ENCODE results near the gene GNAL. TPM values are rescaled to one million over a fixed set of nuclear protein-coding genes. Genes with fewer than 3 reads are reported as not detected.
A peak's percentile ranks its signal among the peaks of the same experiment; 100 is the strongest.

Gene GNAL
- total RNA-seq, 2 experiments from 2014 or later, result 0.60 TPM; not detected in 1

GRCh38 chr18:11750171-11750570 lies 61.1 kb downstream of the GNAL start:
- Mint-ChIP-seq H3K4me3 (no peak overlapping the region), H3K9me3 (no peaks in the 10 kb centered on the region), H3K36me3 (no peaks in the 10 kb centered on the region), H3K27ac (no peak overlapping the region), H3K27me3 (peaks cover 54% of the 10 kb centered on the region), H3K4me1 (peaks cover 8% of the 10 kb centered on the region)
- ATAC-seq (ENCODE audit: low read depth) (no peak), DNase-seq (no peak)
- POLR2A ChIA-PET, result no interaction called here

DNA sequence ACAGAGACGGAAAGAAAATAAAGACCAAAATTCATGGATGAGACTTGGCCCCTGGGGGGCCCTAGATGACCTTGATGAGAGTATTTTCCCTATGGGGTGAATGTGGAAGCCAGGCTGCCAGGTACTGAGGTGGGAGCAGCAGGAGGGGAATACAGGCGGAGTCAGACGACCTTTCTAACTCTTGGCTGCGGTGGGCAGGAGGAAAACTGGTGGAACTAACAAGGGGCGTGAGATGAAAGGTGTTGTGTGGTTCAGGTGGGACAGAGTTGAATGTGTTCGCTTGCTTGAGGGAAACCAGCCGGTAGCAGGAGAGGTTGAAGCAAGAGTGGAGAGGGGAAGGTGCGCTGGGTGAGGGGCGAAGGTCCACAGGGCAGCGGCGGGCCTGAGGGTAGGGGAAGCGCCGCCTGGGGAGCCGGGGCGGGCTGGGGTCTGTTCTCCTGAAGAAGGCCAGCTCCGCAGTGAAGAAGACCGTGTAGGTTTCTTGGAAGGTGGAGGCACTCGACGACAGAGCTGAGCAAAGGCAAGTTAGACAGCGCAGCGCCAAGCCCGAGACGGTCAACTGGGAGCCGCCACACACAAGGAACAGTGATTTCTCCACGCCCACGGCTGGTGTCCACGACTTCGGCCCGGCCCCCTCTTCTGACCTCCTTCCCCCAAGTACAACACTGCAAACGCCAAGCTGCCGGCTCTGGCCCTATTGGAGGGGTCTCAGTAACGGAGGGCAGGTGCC lies 61.7 kb downstream of the GNAL start:
- H3K27ac Mint-ChIP-seq, result no peak overlapping the region
- peaks cover 8% of the 10 kb centered on the region for H3K4me1 Mint-ChIP-seq
- ATAC-seq (ENCODE audit: low read depth) (no peak), DNase-seq (no peak)
- POLR2A ChIA-PET, result no interaction called here
- no peaks in the 10 kb centered on the region for H3K36me3 Mint-ChIP-seq
- peaks cover 59% of the 10 kb centered on the region for H3K27me3 Mint-ChIP-seq
- H3K4me3 Mint-ChIP-seq, result no peak overlapping the region
- H3K9me3 Mint-ChIP-seq, result no peaks in the 10 kb centered on the region

- no peak for ATAC-seq (ENCODE audit: low read depth)
- POLR2A ChIA-PET, result no interaction called here
- H3K36me3 Mint-ChIP-seq, result no peaks in the 10 kb centered on the region
- H3K27ac Mint-ChIP-seq, result no peak overlapping the region
- DNase-seq, result no peak
- peaks cover 8% of the 10 kb centered on the region for H3K4me1 Mint-ChIP-seq
- H3K4me3 Mint-ChIP-seq, result no peak overlapping the region
- no peaks in the 10 kb centered on the region for H3K9me3 Mint-ChIP-seq
- H3K27me3 Mint-ChIP-seq, result peaks cover 55% of the 10 kb centered on the region
Measured at GRCh38 chr18:11751341-11752115, 62.5 kb downstream of the GNAL start.

DNA sequence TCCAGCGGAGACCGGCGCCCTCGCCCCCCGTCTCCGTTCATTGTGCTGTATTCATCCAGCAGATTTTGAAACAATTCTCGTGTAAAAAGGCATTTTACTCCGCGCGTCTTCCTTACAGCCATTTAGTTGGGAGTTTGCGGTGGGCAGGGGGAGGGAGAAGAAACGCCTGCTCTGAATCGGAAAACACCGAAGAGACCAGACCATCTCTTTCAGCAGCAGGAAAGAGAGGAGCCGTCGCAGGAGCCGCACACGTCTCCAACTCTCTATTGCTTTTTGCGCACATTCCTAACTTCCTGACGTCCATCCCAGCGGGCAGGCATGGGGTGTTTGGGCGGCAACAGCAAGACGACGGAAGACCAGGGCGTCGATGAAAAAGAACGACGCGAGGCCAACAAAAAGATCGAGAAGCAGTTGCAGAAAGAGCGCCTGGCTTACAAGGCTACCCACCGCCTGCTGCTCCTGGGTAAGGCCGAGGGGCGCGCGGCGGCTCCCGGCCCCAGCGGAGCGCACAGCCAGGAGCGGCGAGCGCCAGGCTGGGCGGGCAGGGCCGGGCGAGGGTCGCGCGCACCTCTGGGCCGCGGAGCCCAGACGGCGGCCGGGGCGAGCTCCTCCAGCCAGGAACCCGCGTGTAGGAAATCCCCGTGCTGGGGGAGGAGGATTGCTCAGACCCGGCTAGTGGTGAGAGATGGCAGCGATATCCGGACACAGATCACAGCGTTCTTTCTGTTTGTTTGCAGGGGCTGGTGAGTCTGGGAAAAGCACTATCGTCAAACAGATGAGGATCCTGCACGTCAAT lies 63.2 kb downstream of the GNAL start:
- Mint-ChIP-seq H3K27me3 (peaks cover 50% of the 10 kb centered on the region), H3K27ac (no peak overlapping the region), H3K4me1 (peaks cover 8% of the 10 kb centered on the region), H3K4me3 (peak overlapping the region; percentile 64), H3K9me3 (no peaks in the 10 kb centered on the region), H3K36me3 (no peaks in the 10 kb centered on the region)
- POLR2A ChIA-PET, result no interaction called here
- ATAC-seq (ENCODE audit: low read depth) (peak; percentile 50), DNase-seq (no peak)

GRCh38 chr18:11754979-11755378 lies 65.9 kb downstream of the GNAL start:
- no peak overlapping the region for H3K27ac Mint-ChIP-seq
- peaks cover 8% of the 10 kb centered on the region for H3K4me1 Mint-ChIP-seq
- H3K36me3 Mint-ChIP-seq, result no peaks in the 10 kb centered on the region
- POLR2A ChIA-PET, result no interaction called here
- H3K27me3 Mint-ChIP-seq, result peaks cover 46% of the 10 kb centered on the region
- no peak for ATAC-seq (ENCODE audit: low read depth)
- H3K9me3 Mint-ChIP-seq, result no peaks in the 10 kb centered on the region
- no peak overlapping the region for H3K4me3 Mint-ChIP-seq
- no peak for DNase-seq

DNA sequence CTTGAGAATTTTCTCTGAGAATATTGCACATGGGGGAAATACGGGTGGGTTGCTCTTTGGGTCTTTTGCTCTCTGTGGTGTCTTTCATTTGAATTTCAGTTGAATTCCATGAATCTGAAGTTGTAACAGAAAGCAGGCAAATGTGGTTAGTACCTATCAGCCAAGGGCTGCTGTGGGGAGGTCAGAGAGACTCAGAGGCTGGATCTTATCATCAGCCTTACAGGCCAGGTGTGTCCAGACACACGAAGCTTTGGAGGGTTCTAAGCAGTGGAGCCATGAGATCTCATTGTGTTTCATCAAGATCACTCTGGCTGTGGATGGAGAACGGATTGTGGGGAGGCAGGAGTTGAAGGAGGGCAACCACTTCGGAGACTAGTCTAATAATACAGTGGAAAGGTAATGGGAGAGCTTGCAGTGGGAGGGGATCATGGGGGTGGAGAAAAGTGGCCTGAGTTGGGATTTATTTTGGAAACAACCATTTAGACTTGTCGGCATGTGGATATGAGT lies 68.1 kb downstream of the GNAL start:
- Mint-ChIP-seq H3K4me3 (no peak overlapping the region), H3K9me3 (no peaks in the 10 kb centered on the region), H3K36me3 (no peaks in the 10 kb centered on the region), H3K27me3 (peaks cover 31% of the 10 kb centered on the region), H3K4me1 (peaks cover 5% of the 10 kb centered on the region), H3K27ac (no peak overlapping the region)
- POLR2A ChIA-PET, result no interaction called here
- no peak for ATAC-seq (ENCODE audit: low read depth)
- DNase-seq, result no peak

GRCh38 chr18:11759456-11759855 lies 70.4 kb downstream of the GNAL start:
- Mint-ChIP-seq H3K4me1 (peaks cover 1% of the 10 kb centered on the region), H3K36me3 (no peaks in the 10 kb centered on the region), H3K4me3 (no peak overlapping the region), H3K27me3 (peaks cover 12% of the 10 kb centered on the region), H3K27ac (no peak overlapping the region), H3K9me3 (no peaks in the 10 kb centered on the region)
- POLR2A ChIA-PET, result no interaction called here
- ATAC-seq (ENCODE audit: low read depth) (no peak), DNase-seq (no peak)

DNA sequence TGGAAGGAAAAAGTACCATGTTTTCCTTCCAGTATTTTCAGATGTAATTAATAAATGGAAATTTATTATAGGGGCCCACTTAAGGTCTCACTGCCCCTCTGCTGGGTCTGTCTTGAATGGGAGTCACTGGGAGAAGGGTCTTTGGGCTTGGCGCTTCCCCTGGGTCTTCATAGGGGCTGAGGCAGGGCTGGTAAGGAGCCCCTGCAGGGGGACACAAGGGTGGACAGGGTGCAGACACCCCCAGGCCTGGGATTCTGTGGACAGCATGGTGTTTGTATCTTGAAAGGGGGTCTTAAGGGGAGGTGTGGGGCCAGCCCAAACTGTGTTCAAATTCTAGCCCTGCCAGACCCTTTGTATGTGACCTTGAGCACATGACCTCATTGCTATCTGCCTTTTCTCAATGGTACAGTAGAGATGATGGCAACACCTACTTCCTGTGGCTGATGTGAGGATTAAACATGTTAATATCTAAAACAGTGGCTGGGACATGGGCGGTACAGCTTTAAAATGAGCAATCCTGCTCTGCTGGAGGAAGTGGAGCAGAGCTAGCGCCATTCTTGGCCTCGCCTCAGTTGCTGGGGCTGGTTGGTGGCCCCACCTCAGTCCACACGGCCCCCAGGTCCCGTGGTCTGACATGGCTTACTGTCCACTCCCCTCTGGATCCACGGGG lies 71.6 kb downstream of the GNAL start:
- Mint-ChIP-seq H3K4me3 (no peak overlapping the region), H3K27ac (no peak overlapping the region), H3K4me1 (no peaks in the 10 kb centered on the region), H3K27me3 (peaks cover 3% of the 10 kb centered on the region), H3K9me3 (no peaks in the 10 kb centered on the region), H3K36me3 (no peaks in the 10 kb centered on the region)
- no peak for ATAC-seq (ENCODE audit: low read depth)
- POLR2A ChIA-PET, result no interaction called here
- DNase-seq, result no peak

GRCh38 chr18:11761553-11761952 lies 72.5 kb downstream of the GNAL start:
- no peaks in the 10 kb centered on the region for H3K4me1 Mint-ChIP-seq
- H3K36me3 Mint-ChIP-seq, result no peaks in the 10 kb centered on the region
- no peaks in the 10 kb centered on the region for H3K9me3 Mint-ChIP-seq
- ATAC-seq (ENCODE audit: low read depth), result no peak
- H3K27ac Mint-ChIP-seq, result no peak overlapping the region
- H3K4me3 Mint-ChIP-seq, result no peak overlapping the region
- POLR2A ChIA-PET, result no interaction called here
- no peak for DNase-seq
- peaks cover 5% of the 10 kb centered on the region for H3K27me3 Mint-ChIP-seq

DNA sequence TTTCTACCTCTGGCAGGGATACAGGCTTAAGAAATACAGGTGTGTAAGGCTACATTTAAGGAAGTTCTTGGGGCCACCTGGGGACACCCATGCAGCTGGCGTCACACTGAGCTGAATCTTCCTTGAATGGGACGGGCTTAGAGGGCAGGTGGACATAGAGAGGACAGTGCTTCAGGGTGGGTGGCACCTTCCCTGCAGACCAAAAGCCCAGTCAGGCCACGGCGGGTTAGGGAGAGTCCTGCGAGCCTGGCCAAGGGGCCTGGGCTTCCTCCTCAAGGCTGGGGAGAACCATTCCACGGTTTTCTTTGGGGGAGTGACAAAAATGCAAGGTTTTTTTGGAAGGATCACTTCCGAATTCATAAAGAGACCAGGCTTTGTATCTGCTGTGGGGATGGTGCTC lies 73.4 kb downstream of the GNAL start:
- Mint-ChIP-seq H3K27me3 (peaks cover 5% of the 10 kb centered on the region), H3K9me3 (no peaks in the 10 kb centered on the region), H3K4me3 (no peak overlapping the region), H3K4me1 (no peaks in the 10 kb centered on the region), H3K27ac (no peak overlapping the region), H3K36me3 (no peaks in the 10 kb centered on the region)
- POLR2A ChIA-PET, result no interaction called here
- DNase-seq (no peak), ATAC-seq (ENCODE audit: low read depth) (no peak)

- DNase-seq, result no peak
- no peaks in the 10 kb centered on the region for H3K36me3 Mint-ChIP-seq
- H3K4me3 Mint-ChIP-seq, result no peak overlapping the region
- H3K4me1 Mint-ChIP-seq, result no peaks in the 10 kb centered on the region
- peaks cover 4% of the 10 kb centered on the region for H3K27me3 Mint-ChIP-seq
- POLR2A ChIA-PET, result no interaction called here
- ATAC-seq (ENCODE audit: low read depth), result no peak
- H3K9me3 Mint-ChIP-seq, result no peaks in the 10 kb centered on the region
- H3K27ac Mint-ChIP-seq, result no peak overlapping the region
Measured at GRCh38 chr18:11767329-11767728, 78.3 kb downstream of the GNAL start.

- Mint-ChIP-seq H3K27ac (no peak overlapping the region), H3K27me3 (peaks cover 4% of the 10 kb centered on the region), H3K4me1 (no peaks in the 10 kb centered on the region), H3K36me3 (no peaks in the 10 kb centered on the region), H3K4me3 (no peak overlapping the region), H3K9me3 (no peaks in the 10 kb centered on the region)
- no peak for ATAC-seq (ENCODE audit: low read depth)
- no peak for DNase-seq
- POLR2A ChIA-PET, result no interaction called here
Measured at GRCh38 chr18:11767935-11768334, 78.9 kb downstream of the GNAL start.

DNA sequence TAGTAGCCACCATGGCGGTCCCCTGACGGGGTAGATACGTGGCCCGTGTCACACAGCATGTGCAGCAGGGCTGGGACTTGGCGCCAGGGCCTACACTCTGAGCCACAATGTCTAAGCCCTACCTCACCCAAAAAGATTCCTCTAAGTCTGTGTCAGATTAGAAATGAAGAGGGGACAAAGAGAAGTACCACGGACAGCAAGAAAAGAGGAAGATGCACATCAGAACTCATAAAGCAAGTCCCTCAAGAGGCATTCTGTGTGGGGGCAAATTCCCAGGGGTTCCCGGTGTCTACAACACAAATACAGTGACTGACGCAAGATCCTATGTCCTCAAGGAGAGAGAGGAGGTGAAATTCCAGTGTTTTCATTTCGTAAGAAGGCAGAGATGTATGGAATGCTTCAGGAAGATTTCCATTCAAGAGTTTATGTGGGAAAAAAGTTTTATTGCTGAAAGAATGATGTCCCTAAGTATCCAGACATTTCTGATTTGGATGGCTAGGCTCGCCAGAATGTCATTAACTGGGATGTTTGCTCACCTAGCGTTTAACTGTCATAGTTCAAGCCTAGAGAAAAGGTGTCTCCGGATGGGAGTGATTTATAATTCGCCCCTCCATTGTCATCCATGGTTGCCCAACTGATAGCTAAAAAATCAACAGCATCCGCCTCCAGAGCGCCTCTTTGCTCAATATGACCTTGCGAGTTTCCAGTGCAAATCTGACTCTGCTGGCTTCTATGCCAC lies 86.5 kb downstream of the GNAL start:
- no peak overlapping the region for H3K27ac Mint-ChIP-seq

More for the DNA sequence above, 86.5 kb downstream of the GNAL start:
- ATAC-seq (ENCODE audit: low read depth) (no peak), DNase-seq (no peak)
- Mint-ChIP-seq H3K36me3 (no peaks in the 10 kb centered on the region), H3K4me1 (no peaks in the 10 kb centered on the region), H3K4me3 (no peak overlapping the region), H3K27me3 (peaks cover 7% of the 10 kb centered on the region), H3K9me3 (no peaks in the 10 kb centered on the region)
- POLR2A ChIA-PET, result no interaction called here
